NCI-H1048 (cell line): ENCODE results near the gene ZNF804A.
"Not testable (repeated sequence)": the region's sequence is repeated elsewhere in the genome, so short reads cannot be mapped to it uniquely, and the experiment has no call there.

Source experiments
- DNase-seq: peaks from one replicate; lab custom pipeline; 2025; lab: John Stamatoyannopoulos, UW

The ZNF804A gene

DNA sequence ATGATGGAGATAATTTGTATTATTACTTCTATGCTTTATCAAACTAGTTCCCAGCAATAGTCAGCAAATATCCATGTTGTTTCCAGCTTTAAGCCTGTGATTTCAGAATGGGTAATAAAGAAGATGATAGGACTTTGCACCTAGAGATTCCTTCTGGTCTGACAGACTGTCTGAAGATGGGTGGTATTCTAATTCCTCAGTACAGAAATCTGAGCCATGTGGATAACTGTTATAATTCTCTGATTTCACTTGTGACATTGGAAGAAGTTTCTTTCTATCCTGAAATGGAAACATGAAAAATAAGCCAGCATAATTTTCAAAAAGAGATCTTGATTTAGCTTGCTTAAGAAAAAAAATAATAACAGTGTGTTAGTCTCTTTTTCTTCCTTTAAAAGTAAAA lies 130.1 kb downstream of the ZNF804A start:
- DNase-seq = no peak

DNA sequence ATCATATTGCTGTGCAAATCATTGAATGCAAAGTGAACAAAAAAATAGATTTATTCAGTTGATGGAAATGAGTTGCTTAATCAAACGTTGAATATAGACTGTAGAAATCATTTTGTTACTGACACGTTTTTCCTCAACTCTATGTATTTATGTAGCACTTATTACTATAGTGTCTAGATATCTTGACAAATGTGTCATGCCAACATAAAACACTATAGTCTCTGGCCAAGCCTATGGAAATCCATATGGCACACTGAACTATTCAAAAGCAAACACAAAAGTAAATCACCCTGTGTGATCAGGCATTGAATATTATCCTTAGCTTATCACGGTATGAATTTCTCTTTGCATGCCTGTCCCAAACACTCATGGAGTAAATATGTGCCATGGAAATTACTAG lies 131.3 kb downstream of the ZNF804A start:
- DNase-seq = no peak

DNA sequence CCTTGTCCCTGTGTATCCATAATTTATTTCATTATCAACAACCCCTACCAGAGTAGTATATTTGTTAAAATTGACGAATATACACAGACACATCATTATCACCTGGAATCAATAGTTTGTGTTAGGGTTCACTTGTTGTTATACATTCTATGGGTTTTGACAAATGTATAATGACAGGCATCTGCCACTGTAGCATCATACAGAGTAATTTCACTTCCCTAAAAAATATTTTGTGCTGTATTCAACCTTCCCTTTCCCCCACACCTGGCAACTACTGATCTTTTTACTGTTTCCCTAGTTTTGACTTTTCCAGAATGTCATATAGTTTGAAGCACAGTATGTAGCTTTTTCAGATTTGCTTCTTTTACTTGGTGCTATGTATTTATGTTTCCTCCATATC lies 132.0 kb downstream of the ZNF804A start:
- DNase-seq = no peak

DNA sequence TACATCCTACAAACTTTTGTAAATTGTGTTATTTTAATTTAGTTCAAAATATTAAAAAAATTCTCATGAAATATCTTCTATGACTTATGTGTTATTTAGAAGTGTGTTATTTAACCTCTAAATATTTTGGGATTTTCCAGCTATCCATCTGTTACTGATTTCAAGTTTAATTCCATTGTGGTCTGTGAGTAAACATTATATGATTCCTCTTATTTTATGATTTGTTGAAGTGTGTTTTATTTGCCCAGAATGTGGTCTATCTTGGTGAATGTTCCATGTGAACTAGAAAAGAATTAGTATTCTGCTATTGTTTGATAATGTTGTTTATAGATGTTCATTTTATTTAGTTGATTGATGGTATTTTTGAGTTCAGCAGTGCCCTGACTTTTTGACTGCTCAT lies 136.0 kb downstream of the ZNF804A start:
- no peak for DNase-seq

DNA sequence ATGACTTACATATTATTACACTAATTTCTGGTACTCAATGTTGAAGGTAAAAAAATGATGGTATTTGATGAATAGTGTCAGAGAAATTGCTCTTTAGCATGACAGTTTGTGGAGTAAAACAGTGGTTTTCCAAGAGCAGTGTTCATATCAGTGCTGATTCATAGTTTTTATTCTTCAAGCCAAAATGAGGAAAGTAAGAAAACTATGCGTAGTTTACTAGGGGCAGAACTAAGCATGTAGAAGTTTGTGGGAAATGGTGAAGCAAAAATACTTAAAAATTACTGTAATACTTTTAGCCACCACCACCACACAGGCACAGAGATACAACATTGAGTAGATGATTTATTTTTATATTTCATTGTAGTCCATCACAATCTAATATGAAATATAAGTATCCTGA lies 137.3 kb downstream of the ZNF804A start:
- no peak for DNase-seq

DNA sequence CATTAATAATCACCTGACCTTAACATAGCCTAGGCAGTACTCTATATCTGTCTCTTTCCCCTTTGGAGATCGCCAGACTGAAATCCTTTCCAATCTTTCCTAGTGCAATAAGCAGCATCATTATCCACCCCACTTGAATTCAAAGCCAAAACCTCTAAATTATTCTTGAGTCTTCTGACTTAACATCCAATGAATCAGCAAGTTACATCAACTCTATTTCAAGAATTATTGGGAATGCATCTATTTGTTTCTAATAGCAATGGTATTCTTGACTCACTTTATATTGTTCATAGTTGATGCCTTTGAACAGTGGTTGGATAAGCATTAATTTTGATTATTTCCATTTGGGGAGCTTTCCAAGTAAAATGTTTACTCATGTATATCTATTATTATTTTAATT lies 144.8 kb downstream of the ZNF804A start:
- DNase-seq = no peak

DNA sequence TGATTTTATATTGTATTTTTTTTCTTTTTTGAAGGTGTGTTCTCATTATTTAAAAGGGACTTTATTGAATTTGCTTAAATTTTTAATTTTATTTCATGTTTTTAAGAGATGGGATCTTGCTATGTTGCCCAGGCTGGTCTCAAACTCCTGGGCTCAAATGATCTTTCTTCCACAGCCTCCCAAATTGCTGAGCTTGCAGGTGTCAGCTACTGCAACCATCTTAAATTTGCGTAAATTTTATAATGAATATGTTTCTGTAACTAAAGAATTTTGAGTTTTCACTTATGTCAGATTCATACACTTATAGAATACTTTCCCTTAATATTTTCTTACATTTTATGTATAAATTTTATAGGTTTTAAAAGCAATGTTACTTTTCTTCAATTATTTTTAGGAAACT lies 157.8 kb downstream of the ZNF804A start:
- DNase-seq = no peak

DNA sequence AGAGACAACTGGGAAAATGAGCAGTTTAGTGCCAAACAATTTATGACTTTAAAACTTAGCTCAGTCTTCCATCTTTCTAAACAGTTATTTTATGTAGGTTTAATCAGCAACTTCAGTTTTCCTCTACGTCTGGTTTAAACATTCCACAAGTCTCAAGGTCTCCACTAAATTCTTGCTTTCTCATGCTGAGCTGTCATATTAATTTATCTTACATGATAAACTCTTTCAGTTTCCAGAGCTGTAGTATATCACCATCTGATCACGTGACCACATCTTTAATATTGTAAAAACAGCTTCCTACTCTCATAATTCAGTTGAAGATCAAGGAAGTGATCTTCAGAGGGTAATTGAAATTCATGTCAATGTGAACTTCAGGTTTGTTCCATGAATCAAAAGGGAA lies 158.6 kb downstream of the ZNF804A start:
- no peak for DNase-seq

DNA sequence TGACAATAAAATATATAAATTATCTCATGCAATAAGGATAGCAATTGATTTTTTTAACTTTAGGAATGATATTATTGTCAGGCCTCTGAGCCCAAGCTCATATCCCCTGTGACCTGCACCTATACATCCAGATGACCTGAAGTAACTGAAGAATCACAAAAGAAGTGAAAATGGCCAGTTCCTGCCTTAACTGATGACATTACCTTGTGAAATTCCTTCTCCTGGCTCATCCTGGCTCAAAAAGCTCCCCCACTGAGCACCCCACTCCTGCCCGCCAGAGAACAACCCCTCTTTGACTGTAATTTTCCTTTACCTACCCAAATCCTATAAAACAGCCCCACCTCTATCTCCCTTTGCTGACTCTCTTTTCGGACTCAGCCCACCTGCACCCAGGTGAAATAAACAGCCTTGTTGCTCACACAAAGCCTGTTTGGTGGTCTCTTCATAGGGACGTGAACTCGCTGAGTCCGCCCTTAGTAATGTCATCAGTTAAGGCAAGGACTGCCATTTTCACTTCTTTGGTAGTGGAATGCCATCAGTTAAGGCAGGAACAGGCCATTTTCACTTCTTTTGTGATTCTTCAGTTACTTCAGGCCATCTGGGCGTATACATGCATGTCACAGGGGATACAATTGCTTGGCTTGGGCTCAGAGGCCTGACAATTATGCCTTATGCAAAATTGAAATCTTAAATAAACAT lies 161.4 kb downstream of the ZNF804A start:
- not testable (repeated sequence) for DNase-seq

DNA sequence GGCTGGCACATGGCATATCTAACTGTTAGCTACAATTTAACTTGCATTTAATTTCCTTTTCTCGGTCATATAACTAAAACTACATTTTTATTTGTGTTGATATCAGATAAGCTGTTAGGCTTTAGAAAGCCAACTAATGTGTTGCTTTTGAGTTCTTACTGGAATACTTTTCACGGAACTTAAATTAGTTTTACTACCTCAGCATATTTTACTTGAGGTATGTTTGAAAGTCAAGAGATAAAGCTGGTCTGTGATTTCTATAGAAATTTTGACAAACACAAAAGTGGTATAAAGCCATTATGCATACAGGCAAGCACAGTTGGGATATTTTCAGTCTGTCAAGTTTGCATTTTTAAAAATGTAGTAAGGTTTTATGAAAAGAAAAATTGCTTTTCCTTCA lies 162.6 kb downstream of the ZNF804A start:
- no peak for DNase-seq

DNA sequence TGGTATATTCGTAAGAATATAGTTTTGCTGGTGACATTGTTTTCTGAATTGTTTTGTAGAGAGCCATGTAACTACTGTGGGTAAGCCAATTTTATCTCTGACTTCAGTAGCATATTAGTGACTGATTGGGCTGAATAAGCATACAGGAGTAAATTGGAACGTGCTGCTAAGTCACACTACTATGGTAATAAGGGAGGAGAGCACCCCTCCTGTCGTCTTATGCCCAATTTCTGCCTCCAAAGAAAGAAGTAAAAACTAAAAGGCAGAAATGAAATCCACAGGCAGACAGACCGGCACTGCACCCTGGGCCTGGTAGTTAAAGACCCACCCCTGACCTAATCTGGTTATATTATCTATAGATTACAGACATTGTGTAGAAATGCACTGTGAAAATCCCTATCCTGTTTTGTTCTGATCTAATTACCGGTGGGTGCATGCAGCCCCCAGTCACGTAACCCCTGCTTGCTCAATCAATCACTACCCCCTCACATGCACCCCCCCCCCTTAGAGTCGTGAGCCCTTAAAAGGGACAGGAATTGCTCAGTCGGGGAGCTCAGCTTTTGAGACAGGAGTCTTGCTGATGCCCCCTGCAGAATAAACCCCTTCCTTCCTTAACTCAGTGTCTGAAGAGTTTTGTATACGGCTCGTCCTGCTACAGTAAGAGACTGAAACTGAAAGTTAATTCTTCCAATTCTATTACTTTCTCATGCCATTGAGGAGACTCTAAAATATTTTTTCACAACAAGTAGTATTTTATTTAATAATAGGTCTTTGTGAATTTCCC lies 167.0 kb downstream of the ZNF804A start:
- no peak for DNase-seq

DNA sequence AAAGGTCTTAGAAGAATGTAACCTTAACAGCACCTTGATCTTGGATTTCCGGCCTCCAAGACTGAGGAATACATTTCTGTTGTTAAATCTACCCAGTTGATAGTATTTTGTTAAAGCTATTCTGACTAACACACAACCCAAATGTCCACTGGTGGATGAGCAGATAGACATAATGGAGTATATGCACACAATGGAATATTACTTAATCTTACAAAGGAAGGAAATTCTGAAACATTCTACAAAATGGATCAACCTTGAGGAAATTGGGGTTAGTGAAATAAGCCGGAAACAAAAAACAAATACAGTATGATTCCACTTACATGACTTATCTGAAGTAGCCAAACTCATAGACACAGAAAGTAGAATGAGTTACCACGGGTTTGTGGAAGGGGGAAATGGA lies 168.7 kb downstream of the ZNF804A start:
- no peak for DNase-seq

DNA sequence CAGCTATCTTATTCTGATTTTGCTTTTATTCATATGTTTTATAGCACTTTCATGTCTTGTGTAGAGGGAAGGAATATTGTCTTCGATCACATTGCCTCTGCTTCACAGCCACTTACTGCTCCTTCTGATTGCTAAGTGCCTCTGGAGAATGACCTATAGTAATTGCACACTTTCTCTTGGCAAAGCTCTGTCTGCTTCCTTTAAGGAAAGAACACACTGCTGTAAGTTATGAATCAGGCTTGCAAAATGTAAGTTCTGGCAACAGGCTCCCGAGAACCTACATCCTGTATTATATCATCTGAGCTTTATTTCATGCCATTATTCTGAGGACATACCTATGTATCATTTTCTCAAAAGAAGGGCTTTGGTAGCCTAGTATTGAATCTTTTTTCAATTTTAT lies 170.7 kb downstream of the ZNF804A start:
- no peak for DNase-seq

DNA sequence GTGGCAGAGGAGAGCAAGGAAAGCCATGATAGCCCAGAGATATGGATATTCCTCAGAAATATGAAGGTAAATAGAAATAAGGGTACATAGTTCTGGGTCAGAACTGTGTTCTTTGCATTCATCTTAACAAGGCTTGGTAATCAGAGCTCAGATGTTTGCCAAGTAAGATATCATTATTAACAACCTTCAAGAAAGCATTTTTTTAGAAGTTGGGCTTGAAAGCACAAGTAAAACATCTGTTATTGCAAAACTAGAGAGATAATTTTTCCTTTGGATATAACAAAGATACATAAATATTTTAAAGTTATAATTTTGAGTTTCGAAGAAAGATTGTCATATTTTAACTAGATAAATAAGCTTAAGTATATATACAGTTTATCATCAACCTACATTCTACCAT lies 171.4 kb downstream of the ZNF804A start:
- DNase-seq = no peak

DNA sequence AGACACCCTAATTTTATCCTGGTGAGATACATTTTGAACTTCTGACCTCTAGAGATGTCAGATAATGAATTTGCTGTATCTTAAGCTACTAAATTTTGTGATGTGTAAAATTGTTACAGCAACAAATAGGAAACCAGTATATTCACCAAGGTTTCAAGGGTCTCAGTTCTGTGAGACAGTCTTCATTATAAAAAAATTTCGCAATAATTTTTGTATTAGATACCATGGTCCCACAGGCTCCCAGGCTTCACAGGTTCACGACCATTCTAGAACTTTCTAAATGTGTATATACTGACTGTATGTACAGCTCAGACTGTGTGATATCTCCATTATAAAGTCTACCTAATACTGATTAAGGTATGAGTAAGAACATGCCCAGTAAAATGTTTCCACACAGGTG lies 181.4 kb downstream of the ZNF804A start:
- DNase-seq = no peak

DNA sequence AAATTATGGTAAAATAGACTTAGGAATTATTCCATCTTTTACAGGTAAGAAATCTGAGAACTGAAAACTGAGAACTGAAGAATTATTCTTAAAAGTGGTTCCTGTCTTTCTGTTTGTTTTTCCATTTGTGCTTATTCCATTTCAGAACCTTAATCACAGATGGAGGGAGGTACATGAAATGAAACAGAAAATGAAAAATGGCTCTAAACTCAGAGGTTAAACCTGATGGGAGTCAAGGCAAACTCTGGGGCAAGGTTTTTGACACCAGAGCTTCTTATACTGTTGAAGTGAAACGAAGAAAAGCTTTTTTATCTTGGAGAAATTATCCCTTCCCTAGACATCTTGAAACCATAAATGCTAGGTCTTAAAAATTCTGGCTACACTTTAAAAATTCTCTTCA lies 182.1 kb downstream of the ZNF804A start:
- no peak for DNase-seq

DNA sequence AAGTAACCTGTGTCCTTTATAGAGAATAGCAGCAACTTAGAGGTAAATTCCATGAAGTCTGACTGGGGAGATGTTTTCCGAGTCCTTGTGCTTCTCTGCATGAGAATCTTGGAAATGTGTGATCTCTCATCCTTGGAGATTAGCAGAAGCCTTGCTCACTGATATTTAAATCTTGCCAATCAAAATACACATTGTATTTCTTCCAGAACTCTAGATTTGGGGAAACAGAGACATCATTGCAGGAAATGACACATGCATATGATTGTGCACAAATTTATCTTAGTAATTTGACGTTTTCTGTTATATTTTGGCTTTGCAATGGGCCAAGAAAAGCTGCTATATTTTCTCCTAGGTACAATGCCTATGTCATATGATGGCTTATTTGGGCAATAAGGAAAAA lies 182.6 kb downstream of the ZNF804A start:
- DNase-seq = no peak

DNA sequence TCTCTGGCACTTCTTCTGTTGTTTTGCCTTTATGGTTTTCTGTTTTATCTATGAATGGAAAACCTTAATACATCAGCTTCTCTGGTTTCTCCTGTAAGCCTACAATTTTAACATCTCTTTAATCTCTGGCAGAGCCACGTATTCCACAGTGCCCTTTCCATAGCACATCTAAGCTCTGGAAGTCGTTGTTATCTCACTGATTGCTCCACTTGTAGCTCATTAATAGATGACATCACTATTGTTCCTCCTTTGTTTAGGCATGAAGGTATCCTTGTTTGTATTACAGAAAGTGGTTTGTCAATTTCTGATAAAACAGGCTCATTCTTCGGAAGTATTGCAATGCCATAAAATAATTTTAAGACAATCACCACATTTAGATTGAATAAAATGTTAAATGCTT lies 185.2 kb downstream of the ZNF804A start:
- no peak for DNase-seq

DNA sequence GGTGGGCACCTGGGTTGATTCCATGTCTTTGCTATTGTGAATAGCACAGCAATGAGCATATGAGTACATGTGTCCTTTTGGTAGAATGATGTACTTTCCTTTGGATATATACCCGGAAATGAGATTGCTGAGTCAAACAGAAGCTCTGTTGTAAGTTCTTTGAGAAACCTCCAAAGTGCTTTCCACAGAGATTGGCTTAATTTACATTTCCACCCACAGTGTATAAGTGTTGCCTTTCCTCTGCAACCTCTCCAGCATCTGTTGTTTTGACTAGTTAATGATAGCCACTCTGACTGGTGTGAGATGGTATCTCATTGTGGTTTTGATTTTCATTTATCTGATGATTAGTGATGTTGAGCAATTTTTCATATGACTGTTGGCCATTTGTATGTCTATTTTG lies 194.8 kb downstream of the ZNF804A start:
- DNase-seq = no peak

DNA sequence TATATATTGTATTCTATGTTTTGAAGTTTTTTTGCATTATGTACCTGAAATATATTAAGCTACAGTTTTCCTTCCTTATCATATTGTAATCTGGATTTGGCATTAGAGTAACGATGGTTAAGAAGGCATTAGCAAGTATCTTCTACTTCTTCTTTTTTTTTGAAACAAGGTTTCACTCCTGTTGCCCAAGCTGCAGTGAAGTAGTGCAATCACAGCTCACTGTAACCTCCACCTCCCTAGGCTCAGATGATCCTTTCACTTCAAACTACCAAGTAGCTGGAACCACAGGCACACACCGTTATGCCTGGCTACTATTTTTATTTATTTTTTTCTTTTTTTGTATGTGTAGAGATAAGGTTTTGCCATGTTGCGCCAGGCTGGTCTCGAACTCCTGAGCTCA lies 201.1 kb downstream of the ZNF804A start:
- DNase-seq = no peak

DNA sequence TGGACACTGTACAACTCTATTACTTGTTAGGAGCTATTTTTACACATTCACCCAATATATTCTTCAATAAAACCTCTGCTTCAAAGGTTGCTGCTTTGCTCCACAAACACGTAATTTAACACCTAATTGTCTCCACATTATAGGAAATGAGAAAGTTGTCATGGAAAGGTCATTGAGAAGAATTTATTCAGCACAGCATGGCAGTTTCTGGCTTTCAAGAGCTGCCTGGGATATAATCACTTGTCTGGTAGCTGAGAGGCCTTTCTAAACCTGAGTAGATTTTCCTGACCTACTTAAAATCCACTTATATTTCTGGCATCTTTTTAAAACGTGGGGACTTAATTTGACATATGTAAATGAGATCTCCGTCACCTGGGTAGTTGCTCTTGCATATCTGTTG lies 216.1 kb downstream of the ZNF804A start:
- no peak for DNase-seq

DNA sequence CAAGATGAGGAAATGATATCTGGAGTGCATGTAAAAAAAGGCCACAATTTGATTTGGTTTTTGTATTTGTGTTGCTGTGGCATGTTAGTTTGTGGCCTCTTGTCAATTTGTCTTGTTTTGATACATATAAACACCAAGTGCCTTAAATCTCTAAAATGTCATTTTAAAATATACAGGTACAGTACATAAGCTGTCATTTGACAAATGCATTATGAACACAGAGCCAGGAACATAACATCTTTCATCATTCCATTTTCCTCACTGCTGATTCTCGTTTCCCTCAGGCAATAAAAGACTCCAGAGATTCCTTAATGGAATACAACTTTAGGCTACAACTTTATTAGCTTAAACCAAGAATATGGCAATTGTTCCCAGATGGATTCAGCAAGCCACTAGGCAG lies 217.5 kb downstream of the ZNF804A start:
- no peak for DNase-seq

DNA sequence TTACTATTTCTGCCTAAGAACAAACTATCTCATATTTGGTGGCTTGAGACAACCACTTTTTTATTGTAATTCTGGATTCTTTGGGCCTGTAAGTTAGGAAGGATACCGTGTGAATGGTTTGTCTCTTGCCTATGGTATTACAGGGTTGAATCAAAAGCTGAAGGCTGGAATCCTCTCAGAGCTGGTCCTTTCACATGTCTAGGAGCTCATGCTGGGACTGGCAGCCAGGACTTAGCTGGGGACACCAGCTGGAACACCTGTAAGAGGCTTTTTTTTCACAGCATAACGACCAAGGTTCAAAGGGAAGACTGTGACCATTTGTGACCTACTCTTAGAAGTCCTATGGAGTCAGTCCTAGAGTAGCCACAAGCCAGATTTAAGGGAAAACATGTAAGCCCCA lies 226.3 kb downstream of the ZNF804A start:
- no peak for DNase-seq

DNA sequence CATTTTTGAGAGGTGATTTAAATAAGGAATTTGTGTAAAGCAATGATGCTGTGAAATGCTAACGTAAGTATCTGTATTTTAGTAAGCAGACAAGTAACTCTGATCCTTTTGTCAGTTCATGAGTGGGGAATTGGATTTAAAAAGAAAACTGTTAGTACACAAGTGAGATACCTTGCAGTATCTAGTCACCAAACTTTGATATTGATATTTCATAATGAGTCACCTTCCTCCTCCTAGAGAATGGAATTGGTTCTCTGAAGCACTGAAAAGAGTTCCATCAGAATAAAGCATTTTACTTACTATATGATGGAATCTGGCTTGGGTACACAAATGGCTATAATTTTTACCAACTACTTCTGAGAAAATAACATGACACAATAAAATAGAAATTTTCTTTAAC lies 232.2 kb downstream of the ZNF804A start:
- DNase-seq = no peak
